ENCODE measurements around the gene RBFOX2.

DNA sequence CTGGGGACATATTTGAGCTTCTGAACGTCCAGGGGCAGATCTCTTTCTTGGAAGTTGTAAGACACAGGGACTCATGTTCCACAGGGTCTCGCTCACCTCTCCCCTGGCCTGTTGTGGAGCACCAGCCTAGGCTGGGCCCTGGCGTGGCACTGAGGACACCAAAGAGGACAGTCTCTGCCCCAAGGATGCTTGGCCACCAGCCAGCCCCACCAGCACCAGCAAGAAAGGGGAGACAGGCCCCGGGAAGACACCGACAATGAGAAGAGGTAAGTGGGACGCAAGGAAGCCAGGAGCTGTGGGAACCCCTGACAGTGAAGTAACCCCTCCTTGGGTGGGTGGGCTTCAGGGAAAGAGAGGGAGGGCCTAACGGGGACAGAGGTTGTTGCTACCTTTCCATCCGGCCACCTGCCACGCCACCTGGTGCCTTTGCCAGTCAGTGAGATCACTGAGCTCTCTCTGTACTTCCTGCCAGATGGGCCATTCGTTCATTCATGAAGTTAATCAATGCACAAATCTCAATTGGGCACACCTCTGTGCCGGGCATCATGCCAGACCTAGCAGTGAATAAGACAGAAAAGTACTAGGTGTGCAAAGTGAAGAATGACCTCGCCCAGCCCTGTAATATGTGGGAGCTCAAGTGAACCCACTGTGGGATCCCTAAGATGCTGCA, 299.9 kb downstream of the RBFOX2 start:
- TF ChIP-seq, protein P1, sequence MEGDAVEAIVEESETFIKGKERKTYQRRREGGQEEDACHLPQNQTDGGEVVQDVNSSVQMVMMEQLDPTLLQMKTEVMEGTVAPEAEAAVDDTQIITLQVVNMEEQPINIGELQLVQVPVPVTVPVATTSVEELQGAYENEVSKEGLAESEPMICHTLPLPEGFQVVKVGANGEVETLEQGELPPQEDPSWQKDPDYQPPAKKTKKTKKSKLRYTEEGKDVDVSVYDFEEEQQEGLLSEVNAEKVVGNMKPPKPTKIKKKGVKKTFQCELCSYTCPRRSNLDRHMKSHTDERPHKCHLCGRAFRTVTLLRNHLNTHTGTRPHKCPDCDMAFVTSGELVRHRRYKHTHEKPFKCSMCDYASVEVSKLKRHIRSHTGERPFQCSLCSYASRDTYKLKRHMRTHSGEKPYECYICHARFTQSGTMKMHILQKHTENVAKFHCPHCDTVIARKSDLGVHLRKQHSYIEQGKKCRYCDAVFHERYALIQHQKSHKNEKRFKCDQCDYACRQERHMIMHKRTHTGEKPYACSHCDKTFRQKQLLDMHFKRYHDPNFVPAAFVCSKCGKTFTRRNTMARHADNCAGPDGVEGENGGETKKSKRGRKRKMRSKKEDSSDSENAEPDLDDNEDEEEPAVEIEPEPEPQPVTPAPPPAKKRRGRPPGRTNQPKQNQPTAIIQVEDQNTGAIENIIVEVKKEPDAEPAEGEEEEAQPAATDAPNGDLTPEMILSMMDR (IDR thresholded peaks at IDR 0.05; ENCODE audit: low read depth, low read length), result no peak
- TF ChIP-seq EZH2phosphoT487 (IDR thresholded peaks at IDR 0.05; ENCODE audit: low read depth), result no peak

Measured in OCI-LY3 (cell line).